ENCODE results near the gene GPR35.
"Not testable (repeated sequence)": the region's sequence is repeated elsewhere in the genome, so short reads cannot be mapped to it uniquely, and the experiment has no call there.

GPR35 gene

GRCh38 chr2:240642061-240642805 is 17.0 kb downstream of the GPR35 start:
- no peak for DNase-seq

GRCh38 chr2:240642806-240643092 is 17.5 kb downstream of the GPR35 start:
- no peak for DNase-seq

- no peak for DNase-seq
Observed at GRCh38 chr2:240643093-240643810, 18.0 kb downstream of the GPR35 start.

- no peak for DNase-seq
Observed at GRCh38 chr2:240643811-240644150, 18.5 kb downstream of the GPR35 start.

GRCh38 chr2:240644171-240644651 is 18.9 kb downstream of the GPR35 start:
- no peak for DNase-seq

- no peak for DNase-seq
Observed at GRCh38 chr2:240644859-240645301, 19.6 kb downstream of the GPR35 start.

- DNase-seq, result no peak
Observed at GRCh38 chr2:240645346-240645745, 20.1 kb downstream of the GPR35 start.

- no peak for DNase-seq
Observed at GRCh38 chr2:240645801-240646175, 20.5 kb downstream of the GPR35 start.

GRCh38 chr2:240646176-240646899 is 21.1 kb downstream of the GPR35 start:
- DNase-seq, result no peak

GRCh38 chr2:240646900-240647502 is 21.7 kb downstream of the GPR35 start:
- DNase-seq, result no peak

GRCh38 chr2:240647503-240648154 is 22.3 kb downstream of the GPR35 start:
- DNase-seq, result no peak

- no peak for DNase-seq
Observed at GRCh38 chr2:240648155-240648649, 22.9 kb downstream of the GPR35 start.

- no peak for DNase-seq
Observed at GRCh38 chr2:240648650-240649275, 23.5 kb downstream of the GPR35 start.

GRCh38 chr2:240649331-240649730 is 24.1 kb downstream of the GPR35 start:
- DNase-seq, result no peak

- DNase-seq, result no peak
Observed at GRCh38 chr2:240650254-240650965, 25.1 kb downstream of the GPR35 start.

GRCh38 chr2:240651185-240651584 is 25.9 kb downstream of the GPR35 start:
- DNase-seq, result no peak

GRCh38 chr2:240655931-240656886 is 30.9 kb downstream of the GPR35 start:
- DNase-seq, result no peak

- DNase-seq, result not testable (repeated sequence)
Observed at GRCh38 chr2:240659883-240660282, 34.6 kb downstream of the GPR35 start.

- DNase-seq, result no peak
Observed at GRCh38 chr2:240662681-240663080, 37.4 kb downstream of the GPR35 start.

GRCh38 chr2:240663546-240664190 is 38.4 kb downstream of the GPR35 start:
- DNase-seq, result no peak
